H1 (cell line): Measurements from ENCODE around the gene KIAA1328. TPM values are rescaled to one million over a fixed set of nuclear protein-coding genes. Genes with fewer than 3 reads are reported as not detected.

Experiments used
- ASH2L ChIP-seq: fragments of 200-600, 300-600 bp; sonication (generic); IDR thresholded peaks from one replicate; pipeline ENCODE4 v1.7.1; 2017; ENCODE audit warnings: low read length
- CEBPB ChIP-seq: IDR thresholded peaks from 2 replicates; pipeline ENCODE4 v1.6.1; 2012; ENCODE audit warnings: low read depth, low read length
- CHD7 ChIP-seq: fragments of 300-600 bp; sonication (generic); IDR thresholded peaks from 2 replicates; pipeline ENCODE4 v1.7.1; 2012; ENCODE audit warnings: low read length, moderate library complexity, mild to moderate bottlenecking, inconsistent platforms; ENCODE audit not compliant: insufficient replicate concordance
- E2F6 ChIP-seq: IDR thresholded peaks from 2 replicates; pipeline ENCODE4 v1.6.1; 2012; ENCODE audit warnings: inconsistent platforms
- KDM1A ChIP-seq: fragments of 200-600, 300-600 bp; sonication (generic); IDR thresholded peaks from 2 replicates; pipeline ENCODE4 v1.7.1; 2016; ENCODE audit warnings: mild to moderate bottlenecking, low read length, borderline replicate concordance
- MAFK ChIP-seq: IDR thresholded peaks from 2 replicates; pipeline ENCODE4 v1.6.1; 2012; ENCODE audit warnings: low read depth, mild to moderate bottlenecking, improper control_type of control experiment, low read length
- RBBP5 ChIP-seq: IDR thresholded peaks from 2 replicates; pipeline ENCODE4 v1.7.1; 2012; ENCODE audit warnings: low read depth, mild to moderate bottlenecking, inconsistent platforms, low read length, moderate library complexity, borderline replicate concordance
- TEAD4 ChIP-seq: IDR thresholded peaks from 2 replicates; pipeline ENCODE4 v1.6.1; 2012; ENCODE audit warnings: low read depth, low read length, inconsistent platforms, mixed read lengths
- polyA plus RNA-seq, 7 experiments: library from polyadenylated mRNA; depleted of rRNA in 3 of 7; stranded (reverse) in 5 of 7; unstranded in 2 of 7; fragments of >200 nt in 5 of 7; fragments of 200-250 nt in 2 of 7; gene quantifications; 1 replicate in 5 of 7; 2 replicates in 1 of 7; 4 replicates in 1 of 7; pipeline versions ENCODE4 v1.2.1 to v1.2.3, GENCODE V29; 2011 to 2013; ENCODE audit warnings: missing spikeins in 2 of 7, mixed read lengths in 2 of 7
- total RNA-seq: library from RNA; stranded (reverse); fragmentation: NEBNext Ultra II Directional; extraction: Animal tissue kit (Norgen Biotek cat#: 25700); gene quantifications from 2 replicates; pipeline ENCODE4 v1.2.1, GENCODE V29; 2021

KIAA1328 gene
- total and polyA plus RNA-seq, 2 of the 8 experiments (the other 6 are each of a cell fraction or from before 2014, with no cell fraction given): 2.6 to 5.7 TPM

GRCh38 chr18:36912887-36913286 is 84.0 kb downstream of the KIAA1328 start (continued):
- TF ChIP-seq CHD7 (no peak), CEBPB (no peak), E2F6 (no peak), MAFK (no peak), TEAD4 (no peak), RBBP5 (no peak), KDM1A (no peak), ASH2L (no peak)
